Hepatic stellate cell (primary cell): ENCODE measurements around the gene C2orf76.

Experiments used
- DNase-seq: peaks from one replicate; pipeline ENCODE4 v3.0.0; 2011; ENCODE audit warnings: low spot score

The C2orf76 gene

GRCh38 chr2:119263025-119263424 is 103.6 kb downstream of the C2orf76 start:
- no peak for DNase-seq

GRCh38 chr2:119261493-119262225 is 105.0 kb downstream of the C2orf76 start:
- DNase-seq = no peak

DNA sequence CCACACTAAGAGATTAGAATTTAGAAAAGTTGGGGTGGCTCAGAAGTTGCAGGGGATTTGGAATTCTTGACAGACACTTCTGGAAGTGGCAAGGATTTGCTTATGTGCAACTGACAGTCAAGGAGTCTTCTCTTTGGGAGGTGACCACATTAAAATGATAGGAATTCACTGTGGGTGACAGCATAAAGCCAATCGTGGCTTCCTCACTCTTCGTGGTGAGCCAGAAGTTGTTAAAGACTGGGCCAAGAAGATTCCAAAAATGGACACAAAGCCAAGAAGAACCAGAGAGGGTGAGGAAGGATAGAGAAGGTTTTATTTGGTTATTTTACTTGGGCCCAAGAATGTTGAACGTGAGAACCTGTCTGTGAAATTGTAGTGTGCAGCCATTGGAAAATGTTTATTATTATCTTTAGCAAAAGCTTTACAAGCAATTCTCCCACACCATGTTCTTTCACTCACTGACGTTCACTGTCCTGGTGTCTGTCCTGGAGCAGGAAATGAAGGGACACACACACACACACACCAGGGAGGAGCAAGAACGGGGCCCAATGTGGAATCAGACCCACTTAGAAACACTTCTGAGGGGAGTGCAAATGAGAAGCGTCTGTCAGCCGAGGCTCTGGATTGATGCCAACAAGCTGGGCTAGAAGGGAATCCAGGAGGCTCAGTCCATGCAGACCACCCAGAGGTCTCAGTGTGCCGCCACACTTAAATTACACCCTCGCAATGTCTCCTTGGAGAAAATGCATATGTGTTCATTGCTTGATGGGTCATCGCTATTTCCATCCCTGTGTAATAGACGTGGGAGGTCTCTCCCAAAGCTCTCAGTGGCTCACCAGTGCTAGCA is 105.8 kb downstream of the C2orf76 start:
- peak; percentile 25 for DNase-seq

GRCh38 chr2:119259296-119259860 is 107.3 kb downstream of the C2orf76 start:
- DNase-seq = no peak

DNA sequence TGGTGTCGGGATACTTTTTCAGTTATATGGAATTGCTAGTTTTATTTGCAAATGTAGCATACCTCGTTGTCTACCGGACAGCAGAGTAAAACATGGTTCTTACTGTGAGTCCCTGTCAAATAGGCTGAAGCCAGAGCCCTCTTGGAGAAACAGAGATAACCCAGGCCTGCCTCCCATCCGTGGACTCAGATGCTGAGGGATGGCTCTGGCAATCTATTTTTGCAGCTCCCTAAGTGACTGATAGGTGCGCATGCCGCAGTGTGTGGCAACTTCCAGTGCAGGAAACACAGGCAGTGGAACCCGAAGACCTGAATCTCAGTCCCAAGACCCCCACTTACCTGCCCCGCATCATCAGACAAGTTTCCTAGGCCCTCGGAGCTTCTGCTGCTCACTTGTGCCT is 109.4 kb downstream of the C2orf76 start:
- no peak for DNase-seq

- no peak for DNase-seq
Observed at GRCh38 chr2:119256582-119256921, 110.1 kb downstream of the C2orf76 start.

GRCh38 chr2:119255760-119256581 is 110.7 kb downstream of the C2orf76 start:
- DNase-seq = peak; percentile 81

DNA sequence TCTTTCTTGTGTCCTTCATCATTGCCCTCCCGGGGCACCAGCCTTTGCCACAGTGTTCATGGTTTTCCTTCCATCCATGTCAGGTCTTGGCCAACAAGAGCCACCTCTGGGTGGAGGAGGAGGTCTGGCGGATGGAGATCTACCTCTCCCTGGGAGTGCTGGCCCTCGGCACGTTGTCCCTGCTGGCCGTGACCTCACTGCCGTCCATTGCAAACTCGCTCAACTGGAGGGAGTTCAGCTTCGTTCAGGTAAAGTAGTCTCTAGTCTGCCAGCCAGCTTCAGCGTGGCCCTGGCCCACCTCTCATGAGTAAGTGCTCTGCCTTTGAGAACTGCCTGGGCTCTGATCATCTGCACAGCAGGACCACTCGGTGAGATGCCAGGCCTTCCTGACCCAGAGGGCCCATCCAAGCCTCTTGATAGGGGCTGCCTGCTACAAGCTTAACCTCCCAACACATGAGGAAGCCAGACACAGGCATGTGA is 112.0 kb downstream of the C2orf76 start:
- DNase-seq = no peak

DNA sequence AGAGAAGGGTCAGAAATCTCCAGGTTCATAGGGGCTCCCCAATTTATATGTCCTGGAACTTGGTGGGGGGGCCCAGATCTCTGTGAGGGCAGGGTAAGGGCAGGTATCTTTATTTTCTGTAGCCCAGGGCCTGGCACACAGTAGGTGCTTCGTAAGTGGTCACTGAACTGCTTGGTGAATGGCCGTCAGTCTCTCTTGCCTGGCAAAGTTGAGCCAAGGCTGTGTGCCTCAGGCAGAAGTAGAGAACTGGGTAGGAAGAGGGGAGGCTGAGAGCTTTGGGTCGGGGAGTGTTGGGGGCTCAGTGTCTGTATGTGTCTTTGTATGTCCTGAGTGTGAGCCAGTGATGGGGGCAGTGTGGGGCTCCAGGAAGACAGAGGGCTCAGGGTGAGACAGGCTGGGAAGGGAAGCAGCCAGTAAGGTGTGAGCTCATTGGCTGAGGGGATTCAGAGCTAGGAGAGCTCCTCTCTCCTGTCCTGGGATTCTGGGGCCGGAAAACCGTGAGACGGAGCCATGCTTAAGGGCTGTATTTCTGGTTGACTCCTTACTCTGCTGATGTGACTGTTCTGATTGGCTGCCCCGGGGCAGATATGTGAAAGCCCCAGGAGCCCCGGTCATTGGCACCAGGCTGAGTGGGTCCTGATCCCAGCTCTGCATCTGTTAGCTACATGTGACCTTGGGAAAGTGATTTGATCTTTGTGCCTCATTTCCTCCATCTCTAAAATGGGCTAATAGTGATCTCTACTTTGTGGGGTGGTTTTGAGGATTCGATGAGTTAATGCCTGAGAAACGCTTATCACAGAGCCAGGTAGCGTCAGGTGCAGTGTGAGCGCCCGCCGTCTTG is 112.7 kb downstream of the C2orf76 start:
- no peak for DNase-seq

DNA sequence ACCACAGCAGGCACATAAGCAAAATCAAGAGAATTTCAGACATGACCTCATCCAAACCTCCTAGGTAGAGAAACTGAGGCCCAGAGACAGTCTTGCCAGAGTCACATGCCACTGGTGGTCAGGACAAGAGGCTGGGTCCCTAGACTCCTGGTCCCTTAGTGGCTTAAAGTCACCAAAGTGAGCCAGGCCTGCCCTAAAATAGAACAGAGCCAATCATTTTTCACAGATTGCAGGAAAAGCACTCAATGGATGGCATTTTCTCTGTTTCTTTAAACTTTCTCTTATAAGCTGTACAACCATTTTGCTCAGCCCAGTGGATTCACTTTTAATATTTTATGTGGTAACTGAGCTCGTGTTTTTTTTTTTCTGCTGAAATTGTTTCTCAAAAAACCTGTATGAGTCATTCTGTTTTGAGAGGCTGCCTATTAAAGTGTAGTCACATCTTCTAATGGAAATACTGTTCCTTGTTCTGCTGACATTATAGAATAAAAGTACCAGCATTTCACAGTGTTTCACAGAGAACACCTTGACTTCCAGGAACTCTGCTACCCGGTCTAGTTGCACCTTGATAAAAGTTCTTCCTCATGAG is 113.4 kb downstream of the C2orf76 start:
- DNase-seq = no peak
